ENCODE results near the gene MDN1. TPM values are rescaled to one million over a fixed set of nuclear protein-coding genes. Genes with fewer than 3 reads are reported as not detected.

MDN1 gene
- total and polyA plus RNA-seq, 2 of the 8 experiments (the other 6 are each of a cell fraction or from before 2014, with no cell fraction given), result 53.5 to 179 TPM

GRCh38 chr6:89675949-89676748 lies 143.4 kb downstream of the MDN1 start (continued):
- no peak for TF ChIP-seq CHD7 (IDR thresholded peaks at IDR 0.05; ENCODE audit: insufficient replicate concordance, low read length)
- TF ChIP-seq ATF3 (IDR thresholded peaks at IDR 0.05; ENCODE audit: insufficient read depth, low read depth, low read length), result no peak
- TF ChIP-seq SP4 (IDR thresholded peaks at IDR 0.05; ENCODE audit: low read length), result no peak
- no peak for TF ChIP-seq SIX5 (IDR thresholded peaks at IDR 0.05; ENCODE audit: low read depth, low read length)
- no peak for TF ChIP-seq HDAC6 (IDR thresholded peaks at IDR 0.05; ENCODE audit: low read depth, low read length)
- TF ChIP-seq TAF1 (IDR thresholded peaks at IDR 0.05; ENCODE audit: low read depth, low read length), result no peak
- no peak for TF ChIP-seq RXRA (IDR thresholded peaks at IDR 0.05; ENCODE audit: insufficient read depth, low read depth, low read length)
- no peak for TF ChIP-seq SRF (IDR thresholded peaks at IDR 0.05; ENCODE audit: low read depth, low read length)
- no peak for TF ChIP-seq SP2 (IDR thresholded peaks at IDR 0.05; ENCODE audit: low read length)
- no peak for TF ChIP-seq FOSL1 (IDR thresholded peaks at IDR 0.05; ENCODE audit: insufficient read depth, low read depth, low read length)
